Calu3 (cell line): ENCODE measurements around the gene ZNF689. TPM values are rescaled to one million over a fixed set of nuclear protein-coding genes. Genes with fewer than 3 reads are reported as not detected.
"Not testable (repeated sequence)": the region's sequence is repeated elsewhere in the genome, so short reads cannot be mapped to it uniquely, and the experiment has no call there.

Source experiments
- BruUV-seq: library from RNA; stranded (reverse); fragments of 400-500 nt; replicated peaks from 2 replicates; lab custom pipeline; 2021; lab: Mats Ljungman, UMichigan
- CTCF ChIA-PET: fragments of 300-600 bp; sonication (Branson Sonifier 250); formaldehyde crosslinking; loops from one replicate; lab custom pipeline; 2022; ENCODE audit warnings: antibody characterized with exemption; lab: Charles Lee
- DNase-seq: peaks from one replicate; pipeline ENCODE4 v3.0.0; 2022
- H3K27ac Mint-ChIP-seq: one replicate; pipeline ENCODE4 v1.8.0; 2022; ENCODE audit warnings: mixed read lengths; ENCODE audit not compliant: unreplicated experiment
- H3K27me3 Mint-ChIP-seq: one replicate; pipeline ENCODE4 v1.8.0; 2022; ENCODE audit warnings: mixed read lengths; ENCODE audit not compliant: unreplicated experiment
- H3K36me3 Mint-ChIP-seq: one replicate; pipeline ENCODE4 v1.8.0; 2022; ENCODE audit warnings: mild to moderate bottlenecking, moderate library complexity, mixed read lengths; ENCODE audit not compliant: insufficient read depth, unreplicated experiment
- H3K4me1 Mint-ChIP-seq: one replicate; pipeline ENCODE4 v1.8.0; 2022; ENCODE audit warnings: mild to moderate bottlenecking, low read depth, mixed read lengths; ENCODE audit not compliant: unreplicated experiment
- H3K4me3 Mint-ChIP-seq: one replicate; pipeline ENCODE4 v1.8.0; 2022; ENCODE audit warnings: mild to moderate bottlenecking, low read depth, moderate library complexity, mixed read lengths; ENCODE audit not compliant: unreplicated experiment
- H3K9me3 Mint-ChIP-seq: one replicate; pipeline ENCODE4 v1.8.0; 2022; ENCODE audit warnings: low read depth, mixed read lengths; ENCODE audit not compliant: unreplicated experiment
- CTCF ChIP-seq: fragments of 200-600 bp; IDR thresholded peaks from one replicate; pipeline ENCODE4 v1.8.0; 2022; ENCODE audit warnings: antibody characterized with exemption; ENCODE audit not compliant: unreplicated experiment
- intact Hi-C: fragments of 100-400 bp; cut with micrococcal nuclease; formaldehyde crosslinking; loops from one replicate; pipeline ENCODE4 v1.10.0; 2022; ENCODE audit not compliant: unreplicated experiment
- total RNA-seq: library from RNA; stranded (reverse); gene quantifications from 2 replicates; pipeline ENCODE4 v1.2.3, GENCODE V29; 2022

The ZNF689 gene
- total RNA-seq, 1 experiment from 2014 or later: 10.4 TPM

- intact Hi-C loops: no loop called here
- no peak for TF ChIP-seq CTCF
- Mint-ChIP-seq H3K27me3 (no peaks in the 10 kb centered on the region), H3K4me1 (no peaks in the 10 kb centered on the region), H3K36me3 (peaks cover 51% of the 10 kb centered on the region), H3K27ac (no peak overlapping the region), H3K4me3 (no peak overlapping the region), H3K9me3 (peaks cover 2% of the 10 kb centered on the region)
- DNase-seq: no peak
- CTCF ChIA-PET: interaction anchor here (0.9 kb wide), 1 partner anchor 10 kb away, joined by 3 read pairs; the partner anchor contains the start of gene ZNF689
- BruUV-seq: no TSS peak
Measured at GRCh38 chr16:30600929-30601328, 9.3 kb downstream of the ZNF689 start.

- TF ChIP-seq CTCF: no peak
- intact Hi-C loops: no loop called here
- no peak overlapping the region for H3K27ac Mint-ChIP-seq
- no peaks in the 10 kb centered on the region for H3K4me1 Mint-ChIP-seq
- H3K4me3 Mint-ChIP-seq: no peak overlapping the region
- peaks cover 2% of the 10 kb centered on the region for H3K9me3 Mint-ChIP-seq
- DNase-seq: no peak
- CTCF ChIA-PET: interaction anchor here (0.9 kb wide), 1 partner anchor 10 kb away, joined by 3 read pairs; the partner anchor contains the start of gene ZNF689
- H3K27me3 Mint-ChIP-seq: no peaks in the 10 kb centered on the region
- BruUV-seq: no TSS peak
- H3K36me3 Mint-ChIP-seq: peaks cover 44% of the 10 kb centered on the region
Measured at GRCh38 chr16:30600215-30600614, 10.0 kb downstream of the ZNF689 start.

GRCh38 chr16:30592871-30593270 is 17.3 kb downstream of the ZNF689 start:
- no peaks in the 10 kb centered on the region for H3K4me1 Mint-ChIP-seq
- H3K9me3 Mint-ChIP-seq: no peaks in the 10 kb centered on the region
- peaks cover 12% of the 10 kb centered on the region for H3K36me3 Mint-ChIP-seq
- no peaks in the 10 kb centered on the region for H3K27me3 Mint-ChIP-seq
- CTCF ChIA-PET: no interaction called here
- DNase-seq: no peak
- H3K4me3 Mint-ChIP-seq: no peak overlapping the region
- TF ChIP-seq CTCF: no peak
- intact Hi-C loops: no loop called here
- no peak overlapping the region for H3K27ac Mint-ChIP-seq
- BruUV-seq: no TSS peak

- H3K4me1 Mint-ChIP-seq, H3K27ac Mint-ChIP-seq, H3K9me3 Mint-ChIP-seq, DNase-seq, H3K27me3 Mint-ChIP-seq, BruUV-seq, H3K4me3 Mint-ChIP-seq, intact Hi-C loops: not testable (repeated sequence)
- CTCF ChIA-PET: interaction anchor here (0.7 kb wide), 1 partner anchor 705 kb away, joined by 3 read pairs; no protein-coding TSS in a partner anchor
- H3K36me3 Mint-ChIP-seq: peaks cover 22% of the 10 kb centered on the region
Measured at GRCh38 chr16:30590869-30591268, 19.3 kb downstream of the ZNF689 start.

- CTCF ChIA-PET, H3K4me1 Mint-ChIP-seq, BruUV-seq, H3K27me3 Mint-ChIP-seq, DNase-seq, H3K9me3 Mint-ChIP-seq, H3K27ac Mint-ChIP-seq, H3K4me3 Mint-ChIP-seq: not testable (repeated sequence)
- H3K36me3 Mint-ChIP-seq: peaks cover 35% of the 10 kb centered on the region
- intact Hi-C loops: loop anchor here (10.0 kb wide), 1 partner anchor 155 kb away; the partner anchor contains the start of gene DCTPP1
Measured at GRCh38 chr16:30589582-30589981, 20.6 kb downstream of the ZNF689 start.
